MM.1S (cell line): Measurements from ENCODE around the gene MAGI1.

Experiments used
- DNase-seq: peaks from one replicate; pipeline ENCODE4 v3.0.0-alpha.2; 2015
- H2AFZ ChIP-seq: fragments of 300-600 bp; sonication (generic); 2 replicates; pipeline ENCODE4 v1.6.0; 2016; ENCODE audit warnings: antibody characterized with exemption, low read length
- H3F3A ChIP-seq: fragments of 300-600 bp; sonication (generic); 2 replicates; pipeline ENCODE4 v1.6.1; 2016; ENCODE audit warnings: mild to moderate bottlenecking, antibody characterized with exemption, low read length, moderate library complexity, mixed read lengths; ENCODE audit not compliant: insufficient read depth
- H3K27ac ChIP-seq: fragments of 300-600 bp; sonication (generic); 2 replicates; pipeline ENCODE4 v1.5.1; 2016; ENCODE audit warnings: mild to moderate bottlenecking, low read length
- H3K27me3 ChIP-seq: fragments of 300-600 bp; sonication (generic); replicated peaks from 2 replicates; pipeline ENCODE4 v1.6.0; 2016; ENCODE audit warnings: low read length; ENCODE audit not compliant: insufficient read depth
- H3K36me3 ChIP-seq: fragments of 300-600 bp; sonication (generic); replicated peaks from 2 replicates; pipeline ENCODE4 v1.6.1; 2016; ENCODE audit warnings: mild to moderate bottlenecking, low read length, mixed read lengths; ENCODE audit not compliant: insufficient read depth
- H3K4me1 ChIP-seq: fragments of 300-600 bp; sonication (generic); 2 replicates; pipeline ENCODE4 v1.6.1; 2016; ENCODE audit warnings: low read length, mixed read lengths
- H3K4me2 ChIP-seq: fragments of 300-600 bp; sonication (generic); 2 replicates; pipeline ENCODE4 v1.6.0; 2016; ENCODE audit warnings: low read depth, low read length
- H3K4me3 ChIP-seq: fragments of 300-600 bp; sonication (generic); 2 replicates; pipeline ENCODE4 v1.5.1; 2016; ENCODE audit warnings: low read length, mixed read lengths
- H3K79me2 ChIP-seq: fragments of 300-600 bp; sonication (generic); 2 replicates; pipeline ENCODE4 v1.6.1; 2016; ENCODE audit warnings: mixed run types, low read length, mixed read lengths
- H3K9ac ChIP-seq: fragments of 300-600 bp; sonication (generic); 2 replicates; pipeline ENCODE4 v1.6.1; 2016; ENCODE audit warnings: low read length, mixed read lengths
- H3K9me2 ChIP-seq: fragments of 300-600 bp; sonication (generic); replicated peaks from 2 replicates; pipeline ENCODE4 v1.6.1; 2016; ENCODE audit warnings: mild to moderate bottlenecking, low read length, mixed read lengths; ENCODE audit not compliant: insufficient read depth
- H3K9me3 ChIP-seq: fragments of 300-600 bp; sonication (generic); replicated peaks from 2 replicates; pipeline ENCODE4 v1.6.1; 2016; ENCODE audit warnings: mild to moderate bottlenecking, low read length, mixed read lengths; ENCODE audit not compliant: insufficient read depth
- H4K20me1 ChIP-seq: fragments of 300-600 bp; sonication (generic); 2 replicates; pipeline ENCODE4 v1.6.1; 2016; ENCODE audit warnings: mild to moderate bottlenecking, low read length, moderate library complexity, mixed read lengths; ENCODE audit not compliant: insufficient read depth
- CTCF ChIP-seq: fragments of 300-600 bp; sonication (generic); IDR thresholded peaks from 2 replicates; pipeline ENCODE4 v1.5.1; 2016; ENCODE audit warnings: antibody characterized with exemption, low read length, mixed read lengths
- EZH2 ChIP-seq: fragments of 300-600 bp; sonication (generic); optimal IDR thresholded peaks from 2 replicates; pipeline ENCODE3; 2017; ENCODE audit warnings: low read depth, mild to moderate bottlenecking, antibody characterized with exemption, low read length, mixed read lengths
- EZH2phosphoT487 ChIP-seq: fragments of 300-600 bp; sonication (generic); IDR thresholded peaks from 2 replicates; pipeline ENCODE4 v1.6.1; 2018; ENCODE audit warnings: antibody characterized with exemption, low read length

Gene MAGI1

DNA sequence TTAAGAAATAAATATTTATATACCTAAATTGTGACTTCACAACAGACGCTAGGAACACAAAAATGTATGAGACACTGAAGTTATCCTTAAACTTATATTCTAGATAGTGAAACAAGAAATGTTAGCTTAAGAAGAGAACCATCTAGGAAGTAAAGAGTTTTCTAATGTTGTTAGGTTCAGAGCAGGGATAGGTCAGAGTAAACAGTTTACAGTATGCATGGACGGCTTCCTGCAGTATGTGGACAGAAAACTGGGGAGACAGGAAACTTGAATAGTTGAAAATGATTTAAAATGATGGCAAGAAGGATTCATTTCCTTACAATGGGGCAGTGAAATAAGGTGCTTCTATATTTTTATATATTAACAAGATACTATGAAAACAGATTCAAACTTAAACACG lies 449.8 kb downstream of the MAGI1 start:
- no peak for DNase-seq
- H3F3A ChIP-seq: no peaks in the 10 kb centered on the region
- H3K79me2 ChIP-seq: no peaks in the 10 kb centered on the region
- H3K9me2 ChIP-seq: no peaks in the 10 kb centered on the region
- no peaks in the 10 kb centered on the region for H3K27me3 ChIP-seq
- H3K4me3 ChIP-seq: no peak overlapping the region
- H2AFZ ChIP-seq: no peak overlapping the region
- TF ChIP-seq EZH2: no peak
- TF ChIP-seq EZH2phosphoT487: no peak
- TF ChIP-seq CTCF: no peak
- no peaks in the 10 kb centered on the region for H4K20me1 ChIP-seq
- no peak overlapping the region for H3K27ac ChIP-seq
- no peaks in the 10 kb centered on the region for H3K4me1 ChIP-seq
- H3K4me2 ChIP-seq: no peak overlapping the region
- H3K9ac ChIP-seq: no peak overlapping the region
- H3K36me3 ChIP-seq: no peaks in the 10 kb centered on the region
- no peaks in the 10 kb centered on the region for H3K9me3 ChIP-seq

- TF ChIP-seq CTCF: no peak
- TF ChIP-seq EZH2phosphoT487: no peak
- TF ChIP-seq EZH2: no peak
- no peak overlapping the region for H3K4me3 ChIP-seq
- H3F3A ChIP-seq: no peaks in the 10 kb centered on the region
- no peaks in the 10 kb centered on the region for H3K27me3 ChIP-seq
- no peaks in the 10 kb centered on the region for H4K20me1 ChIP-seq
- H3K27ac ChIP-seq: no peak overlapping the region
- no peak overlapping the region for H3K9ac ChIP-seq
- DNase-seq: no peak
- H3K9me2 ChIP-seq: no peaks in the 10 kb centered on the region
- no peaks in the 10 kb centered on the region for H3K4me1 ChIP-seq
- H3K79me2 ChIP-seq: no peaks in the 10 kb centered on the region
- H3K36me3 ChIP-seq: no peaks in the 10 kb centered on the region
- H2AFZ ChIP-seq: no peak overlapping the region
- H3K9me3 ChIP-seq: no peaks in the 10 kb centered on the region
- no peak overlapping the region for H3K4me2 ChIP-seq
Observed at GRCh38 chr3:65587650-65588439, 450.9 kb downstream of the MAGI1 start.

DNA sequence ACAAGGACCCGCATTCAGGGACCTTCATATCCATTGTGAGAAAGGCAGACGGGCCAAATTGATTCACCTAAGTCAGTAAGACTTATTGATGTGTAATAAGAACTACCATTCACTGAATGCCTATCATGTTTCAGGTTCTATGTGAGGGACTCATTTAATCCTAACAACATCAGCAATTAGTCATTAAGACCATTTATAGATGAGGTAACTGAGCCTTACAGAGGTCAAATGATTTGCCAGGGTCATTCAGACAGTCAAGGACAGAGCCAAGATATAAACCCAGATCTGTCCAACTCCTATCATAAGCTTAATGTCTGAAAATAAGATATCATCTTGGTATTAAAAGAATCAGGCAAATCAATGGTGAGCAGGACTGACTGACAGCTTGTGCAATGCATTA lies 453.8 kb downstream of the MAGI1 start:
- no peaks in the 10 kb centered on the region for H3K9me2 ChIP-seq
- no peak overlapping the region for H3K4me3 ChIP-seq
- H3K79me2 ChIP-seq: no peaks in the 10 kb centered on the region
- H3K4me1 ChIP-seq: no peaks in the 10 kb centered on the region
- DNase-seq: no peak
- no peaks in the 10 kb centered on the region for H3K9me3 ChIP-seq
- H3K9ac ChIP-seq: no peak overlapping the region
- H4K20me1 ChIP-seq: no peaks in the 10 kb centered on the region
- no peaks in the 10 kb centered on the region for H3K27me3 ChIP-seq
- no peak overlapping the region for H3K4me2 ChIP-seq
- H2AFZ ChIP-seq: no peak overlapping the region
- H3K36me3 ChIP-seq: no peaks in the 10 kb centered on the region
- H3K27ac ChIP-seq: no peak overlapping the region
- TF ChIP-seq CTCF (no peak), EZH2phosphoT487 (no peak), EZH2 (no peak)
- H3F3A ChIP-seq: no peaks in the 10 kb centered on the region
